HG03280 (cell line): ENCODE measurements around the gene KLF11.
"Not testable (repeated sequence)": the region's sequence is repeated elsewhere in the genome, so short reads cannot be mapped to it uniquely, and the experiment has no call there.

ENCODE experiments used
- ATAC-seq: cut with Tn5 transposase; IDR thresholded peaks from one replicate; pipeline ENCODE4 v1.9.1; 2021; ENCODE audit warnings: mild to moderate bottlenecking, moderate library complexity; ENCODE audit not compliant: unreplicated experiment

Gene KLF11

GRCh38 chr2:10080536-10081304 lies 37.4 kb downstream of the KLF11 start:
- peak; percentile 23 for ATAC-seq

GRCh38 chr2:10083046-10083445 lies 39.7 kb downstream of the KLF11 start:
- no peak for ATAC-seq

GRCh38 chr2:10083692-10084211 lies 40.4 kb downstream of the KLF11 start:
- peak; percentile 41 for ATAC-seq

GRCh38 chr2:10084223-10084865 lies 41.0 kb downstream of the KLF11 start:
- ATAC-seq = no peak

GRCh38 chr2:10085043-10085667 lies 41.8 kb downstream of the KLF11 start:
- no peak for ATAC-seq

GRCh38 chr2:10085668-10086059 lies 42.3 kb downstream of the KLF11 start:
- no peak for ATAC-seq

- ATAC-seq = no peak
These were observed 43.6 kb downstream of the KLF11 start for GRCh38 chr2:10086950-10087349.

- ATAC-seq = no peak
These were observed 44.0 kb downstream of the KLF11 start for GRCh38 chr2:10087360-10087759.

GRCh38 chr2:10089565-10090190 lies 46.3 kb downstream of the KLF11 start:
- no peak for ATAC-seq

- peak; percentile 43 for ATAC-seq
These were observed 48.0 kb downstream of the KLF11 start for GRCh38 chr2:10091182-10091888.

GRCh38 chr2:10091889-10092244 lies 48.5 kb downstream of the KLF11 start:
- not testable (repeated sequence) for ATAC-seq

GRCh38 chr2:10094271-10094814 lies 51.0 kb downstream of the KLF11 start:
- ATAC-seq = no peak

- no peak for ATAC-seq
These were observed 51.8 kb downstream of the KLF11 start for GRCh38 chr2:10095175-10095574.

- no peak for ATAC-seq
These were observed 53.3 kb downstream of the KLF11 start for GRCh38 chr2:10096641-10097040.

GRCh38 chr2:10097352-10098148 lies 54.2 kb downstream of the KLF11 start:
- ATAC-seq = peak; percentile 80

GRCh38 chr2:10101491-10101890 lies 58.1 kb downstream of the KLF11 start:
- no peak for ATAC-seq

- ATAC-seq = no peak
These were observed 59.8 kb downstream of the KLF11 start for GRCh38 chr2:10103179-10103578.
